Stimulated activated CD4-positive, alpha-beta T cell treated with anti-CD3 and anti-CD28 coated beads, Interleukin-2, amount 100 ng/mL, for 4 hours (primary cell): ENCODE data around the gene EVI5L.
"Not testable (repeated sequence)": the region's sequence is repeated elsewhere in the genome, so short reads cannot be mapped to it uniquely, and the experiment has no call there.

Experiments used
- DNase-seq: peaks from one replicate; pipeline ENCODE4 v3.0.0-alpha.2; 2020; ENCODE audit warnings: low read depth

The EVI5L gene

DNA sequence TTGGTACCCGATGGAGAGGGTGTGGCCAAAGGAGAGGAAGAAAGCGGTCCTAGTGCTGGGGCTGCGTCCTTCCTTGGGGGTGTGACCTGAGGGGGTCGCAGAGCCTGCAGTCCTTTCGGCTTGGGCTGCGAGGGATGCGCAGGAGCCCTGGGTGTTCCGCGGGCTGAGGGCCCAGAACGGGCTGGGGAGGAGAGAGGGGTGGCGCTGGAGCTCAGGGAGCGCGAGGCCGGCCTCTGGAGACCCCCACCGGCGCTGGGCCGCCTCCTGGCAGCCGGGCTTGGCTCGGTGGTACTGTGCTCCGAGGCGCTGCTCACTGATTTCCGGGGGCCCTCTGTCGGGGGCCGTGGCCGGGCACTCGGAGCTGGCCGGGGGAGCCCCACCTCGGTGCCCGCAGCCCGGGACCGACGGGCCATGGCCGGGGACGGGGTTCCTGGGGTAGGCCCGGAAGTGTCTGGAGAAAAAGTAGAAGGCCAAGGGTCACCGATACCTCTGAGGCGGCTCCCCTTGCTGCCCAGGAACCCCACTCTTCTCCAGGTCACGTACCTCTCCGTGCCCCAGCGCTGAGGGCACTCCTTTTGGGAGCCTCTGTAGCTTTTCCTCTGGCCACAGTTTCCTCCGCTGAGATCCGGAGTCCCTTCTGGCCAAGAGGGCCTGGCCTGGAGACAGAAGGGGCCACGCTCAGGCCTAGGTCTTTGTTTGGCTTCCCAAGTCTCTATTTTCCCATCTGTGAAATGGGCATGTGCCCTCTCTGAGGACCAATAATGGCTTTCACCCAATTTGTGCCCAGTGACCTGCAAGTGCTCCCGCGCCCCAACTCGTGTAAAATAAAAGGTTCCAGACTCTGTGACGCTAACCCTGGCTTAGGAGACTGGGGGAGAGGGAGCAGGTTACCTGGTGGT lies 42.5 kb downstream of the EVI5L start:
- DNase-seq = no peak

DNA sequence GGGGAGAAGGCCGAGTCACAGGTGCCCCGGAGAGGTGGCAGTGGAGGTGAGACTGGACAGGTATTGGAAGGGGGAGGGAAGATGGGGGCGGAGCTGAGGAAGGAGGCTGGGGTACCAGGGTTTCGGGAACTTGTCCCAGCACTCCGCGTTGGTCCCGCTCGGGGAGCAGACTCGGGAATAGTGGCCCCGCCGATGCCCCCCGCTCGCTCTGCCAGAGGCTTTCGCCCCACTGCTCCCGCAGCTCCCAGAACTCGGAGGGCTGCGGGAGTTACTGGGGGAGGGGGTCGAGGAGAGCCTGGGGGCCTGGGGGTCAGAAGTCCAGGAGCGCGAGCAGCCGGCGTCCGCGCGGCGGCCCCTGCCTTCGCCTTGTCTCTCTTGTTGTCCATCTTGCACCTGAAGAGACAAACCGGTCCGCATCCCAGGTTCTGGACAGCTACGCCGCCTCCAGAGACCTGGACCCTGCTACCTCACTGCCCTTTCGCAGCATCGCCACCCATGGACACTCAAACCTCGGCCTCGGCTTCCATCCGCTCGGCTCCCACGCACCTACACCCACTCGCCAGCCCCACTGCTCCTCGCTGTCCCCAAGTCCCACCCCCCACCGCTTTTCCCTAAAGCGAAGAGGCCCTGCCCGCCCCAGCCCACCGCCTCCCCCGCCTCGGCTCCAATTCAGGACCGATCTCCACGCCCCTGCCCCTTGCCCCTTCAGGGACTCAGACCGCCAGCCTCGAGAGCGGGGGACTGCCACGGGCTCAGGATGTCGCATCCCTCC lies 43.5 kb downstream of the EVI5L start:
- DNase-seq = no peak

DNA sequence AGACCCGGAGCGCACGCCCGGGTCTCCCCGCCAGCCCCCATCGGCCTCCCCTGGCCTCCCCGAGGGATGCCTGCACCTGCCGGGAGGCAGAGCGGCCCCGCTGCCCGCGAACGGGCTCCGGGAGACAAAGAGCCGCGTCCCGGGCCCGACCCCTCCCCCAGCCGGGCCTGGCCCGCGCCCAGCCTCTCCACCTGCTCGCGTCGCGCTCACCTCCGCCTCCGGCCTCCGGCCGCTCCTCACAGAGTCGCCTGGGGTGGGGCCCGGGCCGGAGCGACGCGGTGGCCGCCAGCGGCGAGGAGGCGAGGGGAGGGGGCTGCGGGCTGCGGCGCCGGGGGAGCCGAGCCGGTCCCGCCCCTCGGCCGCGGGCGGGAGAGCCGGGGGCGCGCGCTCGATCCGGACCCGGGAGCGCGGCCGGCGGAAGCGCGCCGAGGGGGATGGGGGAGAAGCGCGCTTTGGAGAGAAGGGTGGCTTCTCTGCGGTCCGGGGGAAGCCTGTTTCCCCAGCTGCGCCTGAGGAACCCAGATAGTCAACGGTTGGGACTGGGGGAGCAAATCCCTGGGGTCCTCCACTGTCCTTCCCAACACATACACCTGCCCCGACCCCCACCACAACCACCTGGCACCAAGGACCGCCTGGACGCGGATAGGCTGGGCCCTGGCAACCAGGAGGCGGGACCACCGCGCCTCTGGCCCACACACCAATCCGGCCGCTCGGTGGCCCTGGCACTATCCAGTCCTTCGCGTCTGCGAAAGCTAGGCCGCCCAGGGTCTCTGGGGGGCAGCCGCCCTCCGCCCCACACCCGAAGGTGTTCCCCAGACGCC lies 44.3 kb downstream of the EVI5L start, which contains the start of gene PRR36:
PRR36 (minus strand) TSS at position 315 of the 821 bp plus-strand sequence. CDS start 701 bp downstream, outside the sequence.
- no peak for DNase-seq

DNA sequence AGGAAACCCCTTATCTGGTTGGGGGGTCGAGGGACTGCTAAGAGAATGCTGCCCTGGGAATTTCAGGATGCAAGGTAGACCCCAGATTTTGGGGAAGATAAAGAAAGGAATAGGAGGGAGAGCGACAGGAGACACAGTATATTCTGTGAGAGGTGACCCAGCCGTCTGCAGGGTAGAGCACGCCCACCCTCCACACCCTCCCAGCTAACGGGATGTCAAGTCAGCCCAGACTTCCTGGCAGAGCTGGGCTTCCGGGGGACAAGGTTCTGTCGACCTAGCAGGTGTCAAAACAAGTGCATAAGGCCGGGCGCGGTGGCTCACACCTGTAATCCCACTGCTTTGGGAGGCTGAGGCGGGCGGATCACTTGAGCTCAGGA lies 44.9 kb downstream of the EVI5L start:
- DNase-seq = no peak

DNA sequence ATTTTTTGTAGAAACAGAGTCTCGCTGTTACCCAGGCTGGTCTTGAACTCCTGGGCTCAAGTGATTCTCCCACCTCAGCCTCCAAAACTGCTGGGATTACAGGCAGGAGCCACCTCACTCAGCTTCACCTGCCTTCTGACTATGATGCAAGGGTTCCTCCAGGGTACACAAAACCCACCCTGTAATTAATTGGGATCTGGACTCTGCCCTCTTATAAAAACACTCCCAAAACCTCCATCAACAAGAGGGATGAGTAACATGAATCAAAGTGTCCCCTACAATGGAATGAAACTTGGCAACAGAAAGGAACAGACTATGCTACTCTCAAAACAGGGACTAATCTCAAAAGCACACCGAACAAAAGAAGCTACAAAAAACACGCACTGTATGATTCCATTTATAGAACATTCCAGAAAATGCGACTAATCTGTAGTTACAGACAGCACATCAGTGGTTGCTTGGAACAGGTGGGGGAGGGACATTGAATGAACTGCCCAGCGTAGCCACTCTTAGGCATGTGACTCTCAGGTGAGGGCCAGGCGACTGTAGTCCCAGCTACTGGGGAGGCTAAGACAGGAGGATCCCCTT lies 47.3 kb downstream of the EVI5L start:
- no peak for DNase-seq

DNA sequence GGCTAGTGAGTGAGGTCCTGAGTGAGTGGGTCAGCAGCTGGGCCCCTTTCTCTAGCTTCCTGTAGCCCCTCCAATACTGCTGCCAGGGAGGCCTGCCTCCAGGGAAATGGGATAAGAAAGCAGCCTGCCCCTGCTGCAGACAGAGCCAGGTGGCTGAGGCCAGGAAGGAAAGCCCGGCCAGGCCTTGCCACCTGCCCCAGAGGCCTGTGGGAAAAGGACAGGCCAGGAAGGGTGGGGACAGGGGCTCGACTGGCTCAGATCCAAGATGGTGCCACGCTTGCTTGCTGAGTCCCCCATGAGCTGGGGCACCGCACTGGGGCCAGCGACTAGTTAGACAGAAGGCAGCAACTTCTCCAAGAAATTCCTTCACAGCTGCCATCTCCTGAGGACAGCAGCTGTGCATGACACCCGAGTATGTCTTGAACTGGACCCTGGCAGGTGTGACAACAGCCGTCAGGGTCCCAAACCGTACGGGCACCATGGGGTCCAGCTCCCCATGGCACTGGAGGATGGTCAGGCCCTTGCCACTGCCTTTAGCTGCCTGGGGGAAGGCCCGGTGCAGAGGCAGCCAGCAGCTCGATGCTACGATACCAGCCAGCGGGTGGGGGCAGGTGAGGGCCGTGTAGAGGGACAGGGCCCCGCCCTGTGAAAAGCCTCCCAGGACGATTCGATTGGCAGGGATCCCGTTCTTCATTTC lies 49.2 kb downstream of the EVI5L start:
- no peak for DNase-seq

DNA sequence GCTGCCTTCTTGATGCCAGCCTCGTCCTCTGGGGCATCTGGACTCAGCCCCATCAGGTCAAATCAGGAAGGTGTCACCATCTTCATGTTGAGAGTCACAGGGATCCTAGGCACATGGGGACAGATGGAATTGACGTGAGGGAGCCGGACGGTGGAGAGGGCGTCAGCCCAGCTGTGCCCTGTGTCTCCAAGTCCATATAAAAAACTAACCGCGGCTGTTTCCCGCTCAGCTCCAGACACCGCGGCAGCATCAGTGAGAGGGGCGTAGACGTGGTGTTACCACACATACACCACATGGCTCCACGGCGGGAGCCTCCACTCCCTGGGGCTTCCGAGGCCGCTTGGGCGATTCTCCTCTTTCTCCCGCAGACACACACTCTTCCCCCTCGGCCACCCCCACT lies 49.8 kb downstream of the EVI5L start:
- no peak for DNase-seq

DNA sequence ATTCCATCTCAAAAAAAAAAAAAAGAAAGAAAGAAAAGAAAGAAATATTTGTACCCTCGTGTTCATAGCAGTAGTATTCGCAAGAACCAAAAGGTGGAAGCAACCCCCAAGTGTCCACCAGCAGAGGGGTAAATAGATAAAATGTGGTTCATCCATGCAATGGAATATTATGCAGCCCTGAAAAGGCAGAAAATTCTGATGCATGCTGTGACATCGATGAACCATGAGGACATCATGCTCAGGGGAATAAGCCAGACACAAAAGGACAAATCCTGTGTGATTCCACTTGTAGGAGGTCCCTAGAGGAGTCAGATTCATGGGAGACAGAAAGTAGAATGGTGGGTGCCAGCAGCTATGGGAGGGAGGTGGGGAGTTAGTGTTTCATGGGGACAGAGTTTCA lies 51.9 kb downstream of the EVI5L start:
- DNase-seq = no peak

DNA sequence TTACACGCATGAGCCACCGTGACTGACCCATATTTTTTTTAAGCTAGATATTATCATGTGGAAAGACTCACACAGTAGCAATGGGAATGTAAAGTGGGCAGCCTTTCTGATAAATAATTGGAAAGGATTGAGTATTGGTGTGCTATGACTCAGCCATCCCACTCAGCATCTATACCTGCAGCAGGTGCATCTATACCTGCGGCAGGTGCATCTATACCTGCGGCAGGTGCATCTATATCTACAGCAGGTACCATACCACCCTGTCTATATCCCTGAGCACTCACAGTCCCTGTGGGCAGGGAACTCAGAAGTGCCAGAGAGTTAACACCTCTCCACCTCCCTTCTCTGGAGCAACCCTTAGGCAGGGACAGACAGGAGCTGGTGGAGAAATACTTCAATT lies 53.1 kb downstream of the EVI5L start:
- DNase-seq = no peak

DNA sequence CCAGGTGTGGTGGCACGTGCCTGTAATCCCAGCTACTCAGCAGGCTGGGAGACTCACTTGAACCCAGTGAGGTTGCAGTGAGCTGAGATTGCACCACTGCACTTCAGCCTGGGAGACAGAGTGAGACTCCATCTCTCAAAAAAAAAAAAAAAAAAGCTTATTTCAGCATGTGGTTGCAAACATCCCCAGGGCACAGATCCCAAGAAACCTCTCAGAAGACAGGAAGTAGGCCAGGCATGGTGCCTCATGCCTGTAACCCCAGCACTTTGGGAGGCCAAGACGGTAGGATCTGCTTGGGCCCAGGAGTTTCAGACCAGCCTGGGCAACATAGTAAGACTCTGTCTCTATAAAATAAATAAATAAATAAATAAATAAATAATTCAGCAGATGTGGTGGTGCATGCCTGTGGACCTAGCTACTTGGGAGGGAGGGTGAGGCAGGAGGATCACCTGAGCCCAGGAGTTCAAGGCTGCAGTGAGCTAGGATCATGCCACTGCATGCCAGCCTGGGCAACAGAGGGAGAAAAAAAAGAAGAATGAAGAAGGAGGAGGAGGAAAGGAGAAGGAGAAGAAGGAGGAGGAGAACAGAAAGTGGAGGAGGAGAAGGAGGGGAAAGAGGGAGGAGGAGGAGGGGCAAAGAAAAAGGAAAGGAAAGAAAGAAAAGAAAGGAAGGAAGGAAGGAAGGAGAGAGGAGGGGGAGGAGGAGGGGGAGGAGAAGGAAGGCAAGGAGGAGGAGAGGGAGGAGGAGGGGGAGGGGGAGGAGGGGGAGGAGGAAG lies 54.0 kb downstream of the EVI5L start:
- no peak for DNase-seq

DNA sequence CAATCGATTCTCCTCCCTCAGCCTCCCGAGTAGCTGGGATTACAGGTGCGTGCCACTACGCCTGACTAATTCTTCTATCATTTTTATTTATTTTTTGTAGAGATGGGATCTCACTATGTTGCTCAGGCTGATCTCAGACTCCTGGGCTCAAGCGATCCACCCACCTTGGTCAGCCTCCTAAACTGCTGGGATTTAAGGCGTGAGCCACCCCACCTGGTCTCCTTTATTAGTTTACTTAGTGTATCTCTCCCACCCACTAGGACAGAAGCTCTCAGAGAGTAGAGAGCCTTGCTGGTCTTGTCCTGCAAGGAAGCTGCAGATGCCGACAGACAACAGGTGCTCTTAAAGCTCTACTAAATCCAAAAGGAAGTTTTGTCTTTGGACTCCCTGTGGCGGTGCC lies 55.8 kb downstream of the EVI5L start:
- no peak for DNase-seq

DNA sequence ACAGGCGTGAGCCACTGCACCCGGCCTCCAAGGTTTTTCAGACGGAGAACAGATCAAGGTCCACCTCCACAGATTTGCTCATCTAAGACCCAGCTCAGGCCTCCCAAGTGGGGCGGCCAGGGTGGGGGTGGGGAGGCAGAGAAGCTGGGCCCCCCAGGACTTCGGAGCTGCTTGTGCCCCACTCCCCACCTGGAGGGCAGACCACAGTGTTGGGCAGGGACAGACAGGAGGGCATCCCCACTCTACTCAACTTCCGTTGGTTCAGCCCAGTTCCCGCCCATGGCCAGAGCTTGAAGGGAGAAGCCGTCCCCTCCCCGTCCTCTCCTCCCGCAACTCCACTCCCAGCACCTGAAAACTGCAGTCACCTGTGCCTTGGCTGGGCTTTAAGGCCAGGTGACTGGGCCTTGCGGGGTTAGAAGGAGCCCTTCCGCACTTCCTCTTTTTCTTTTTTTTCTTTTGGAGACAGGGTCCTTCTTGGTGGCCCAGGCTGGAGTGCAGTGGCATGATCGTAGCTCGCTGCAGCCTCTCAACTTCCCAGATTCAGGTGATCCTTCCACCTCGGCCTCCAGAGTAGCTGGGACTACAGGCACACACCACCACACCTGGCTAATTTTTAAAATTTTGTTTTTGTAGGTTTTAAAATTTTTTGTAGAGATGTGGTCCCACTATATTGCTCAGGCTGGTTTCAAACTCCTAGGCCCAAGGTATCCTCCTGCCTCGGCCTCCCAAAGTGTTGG lies 57.6 kb downstream of the EVI5L start:
- no peak for DNase-seq

DNA sequence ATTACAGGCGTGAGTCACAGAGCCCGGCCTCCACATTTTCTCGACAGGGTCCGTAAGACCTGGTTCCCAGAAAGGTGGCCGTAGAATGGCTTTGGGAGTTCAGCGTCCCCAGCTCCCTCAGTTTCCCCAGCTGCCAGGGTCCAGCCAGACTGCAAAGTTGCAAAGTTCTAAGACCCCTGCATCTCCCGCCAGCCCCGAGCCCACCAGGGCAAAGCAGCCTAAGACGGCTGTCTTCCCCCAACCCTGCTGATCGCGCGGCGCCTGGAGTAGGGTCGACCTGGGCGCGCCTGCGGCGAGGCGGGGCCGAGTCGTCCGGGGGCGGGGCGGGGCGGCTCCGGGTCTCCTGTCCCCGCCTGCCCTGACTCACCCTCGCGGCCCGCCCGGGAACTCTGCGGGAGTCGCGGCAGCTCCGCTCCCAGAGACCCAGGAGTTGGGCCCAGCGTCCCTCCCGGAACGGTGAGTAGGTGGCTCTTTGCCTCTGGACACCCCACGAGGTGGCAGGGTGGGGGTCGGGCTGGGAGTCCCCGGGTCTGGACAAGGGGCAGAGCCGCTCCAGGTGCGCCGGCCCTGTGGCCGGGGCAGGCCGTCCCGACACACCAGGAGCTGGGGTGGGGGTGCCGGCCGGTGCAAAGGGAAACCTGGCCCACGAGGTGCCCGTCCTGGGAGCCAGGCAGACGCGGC lies 58.3 kb downstream of the EVI5L start, which contains the start of gene LRRC8E:
LRRC8E (plus strand) TSS at position 366 of the 681 bp plus-strand sequence. CDS start 7,094 bp downstream, outside the sequence.
- DNase-seq = no peak

DNA sequence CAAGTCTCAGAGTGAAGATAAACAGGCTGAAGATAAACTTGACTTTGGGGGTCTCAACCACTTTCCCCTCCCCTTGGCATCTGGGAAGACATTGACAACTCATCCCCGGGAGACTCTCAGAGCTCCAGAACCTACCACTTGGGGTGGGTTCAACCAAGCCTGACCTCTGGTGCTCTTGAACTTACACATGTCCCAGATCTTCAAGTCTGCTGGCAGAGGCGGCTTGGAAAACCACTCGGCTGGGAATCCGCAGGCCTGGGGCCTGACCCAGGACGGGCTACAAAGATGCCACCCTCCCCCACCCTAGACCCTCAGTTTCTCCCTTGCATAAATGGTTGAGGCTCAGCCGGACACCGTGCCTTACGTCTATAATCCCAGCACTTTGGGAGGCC lies 58.8 kb downstream of the EVI5L start:
- DNase-seq = no peak

DNA sequence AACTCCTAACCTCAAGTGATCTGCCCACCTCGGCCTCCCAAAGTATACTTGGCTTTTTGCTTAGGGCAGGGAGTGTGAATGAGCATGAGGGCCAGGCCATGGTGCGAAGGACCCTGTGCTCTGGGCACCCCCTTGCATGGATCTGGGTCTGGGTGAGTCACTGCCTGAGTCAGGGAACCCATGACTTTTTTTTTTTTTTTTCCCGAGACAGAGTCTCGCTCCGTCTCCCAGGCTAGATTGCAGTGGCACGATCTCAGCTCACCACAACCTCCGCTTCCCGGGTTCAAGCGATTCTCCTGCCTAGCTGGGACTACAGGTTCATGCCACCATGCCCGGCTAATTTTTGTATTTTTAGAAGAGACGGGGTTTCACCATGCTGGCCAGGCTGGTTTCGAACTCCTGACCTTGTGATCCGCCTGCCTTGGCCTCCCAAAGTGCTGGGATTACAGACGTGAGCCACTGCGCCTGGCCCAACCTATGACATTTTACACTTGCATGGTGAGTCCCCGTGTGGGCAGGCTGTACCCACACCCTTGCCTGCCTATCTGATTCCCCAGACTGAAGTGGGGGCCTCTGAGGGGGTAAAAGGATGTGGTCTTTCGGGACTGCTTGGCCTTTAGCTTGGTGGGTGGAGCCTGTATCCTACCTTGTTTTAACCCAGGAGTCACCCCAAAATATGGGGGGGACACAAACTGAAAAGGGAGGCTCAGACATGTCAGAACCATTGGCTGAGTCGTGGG lies 63.5 kb downstream of the EVI5L start:
- DNase-seq = not testable (repeated sequence)

DNA sequence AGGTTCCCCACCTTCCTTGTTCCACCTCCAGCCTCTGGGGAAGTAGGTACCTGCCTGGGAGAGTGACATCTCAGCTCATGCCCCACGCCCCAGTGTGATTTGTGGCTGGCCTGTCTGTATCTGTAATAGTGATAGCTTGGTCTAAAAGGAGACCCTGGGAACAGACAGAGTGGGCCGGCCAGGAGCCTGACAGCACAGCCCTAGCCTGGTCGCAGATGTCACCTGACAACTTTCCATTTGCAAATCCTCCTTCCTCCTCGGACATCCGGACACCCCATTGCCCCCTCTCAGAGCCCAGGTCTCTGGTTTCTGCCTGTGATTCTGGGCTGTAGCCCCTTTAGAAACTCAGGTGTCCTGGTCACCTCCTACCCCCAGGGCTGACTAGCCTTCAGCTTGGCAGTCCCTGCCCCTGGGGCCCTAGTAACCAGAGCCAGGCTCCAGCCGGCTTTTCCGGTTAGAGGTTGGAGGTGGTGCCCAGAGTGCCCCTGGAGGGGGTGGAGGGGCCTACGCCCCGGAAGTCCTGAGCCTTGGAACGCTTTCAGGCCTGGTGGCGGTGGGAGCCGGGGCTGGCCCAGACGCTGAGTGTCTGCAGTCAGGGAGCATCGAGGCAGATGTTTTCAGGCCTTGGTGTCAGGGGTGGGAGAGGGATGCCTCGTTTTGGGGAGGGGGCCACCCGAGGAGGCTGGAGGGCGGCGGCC lies 64.7 kb downstream of the EVI5L start:
- no peak for DNase-seq

DNA sequence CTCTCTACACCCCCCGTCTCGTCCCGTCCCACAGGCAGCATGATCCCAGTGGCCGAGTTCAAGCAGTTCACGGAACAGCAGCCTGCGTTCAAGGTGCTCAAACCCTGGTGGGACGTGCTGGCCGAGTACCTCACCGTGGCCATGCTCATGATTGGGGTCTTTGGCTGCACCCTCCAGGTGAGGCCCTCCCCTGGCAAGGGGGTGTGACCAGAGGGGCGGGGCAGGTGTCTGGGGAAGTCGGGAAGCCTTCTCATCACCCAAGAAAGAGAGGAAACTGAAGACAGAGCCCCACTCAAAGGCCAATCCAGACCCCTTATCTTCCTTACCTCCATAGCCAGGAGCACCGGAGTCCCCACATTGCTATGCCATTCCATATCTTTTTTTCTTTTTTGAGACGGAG lies 65.5 kb downstream of the EVI5L start:
- no peak for DNase-seq

DNA sequence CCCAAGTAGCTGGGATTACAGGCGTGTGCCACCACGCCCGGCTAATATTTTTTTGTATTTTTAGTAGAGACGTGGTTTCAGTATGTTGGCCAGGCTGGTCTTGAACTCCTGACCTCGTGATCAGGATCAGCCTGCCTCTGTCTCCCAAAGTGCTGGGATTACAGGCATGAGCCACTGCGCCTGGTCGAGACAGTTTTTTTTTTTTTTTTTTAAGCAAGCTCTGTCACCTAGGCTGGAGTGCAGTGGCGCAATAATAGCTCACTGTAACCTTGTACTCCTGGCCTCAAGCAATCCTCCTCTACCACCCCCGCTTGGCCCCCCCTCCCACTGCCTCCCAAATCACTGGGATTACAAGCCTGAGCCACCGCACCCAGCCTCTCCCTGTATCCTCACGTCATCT lies 67.3 kb downstream of the EVI5L start:
- DNase-seq = no peak
